ENCODE results near the gene TBC1D4. TPM values are rescaled to one million over a fixed set of nuclear protein-coding genes. Genes with fewer than 3 reads are reported as not detected.

Gene TBC1D4
- total RNA-seq, 1 donor from 2014 or later, result 26.1 TPM

DNA sequence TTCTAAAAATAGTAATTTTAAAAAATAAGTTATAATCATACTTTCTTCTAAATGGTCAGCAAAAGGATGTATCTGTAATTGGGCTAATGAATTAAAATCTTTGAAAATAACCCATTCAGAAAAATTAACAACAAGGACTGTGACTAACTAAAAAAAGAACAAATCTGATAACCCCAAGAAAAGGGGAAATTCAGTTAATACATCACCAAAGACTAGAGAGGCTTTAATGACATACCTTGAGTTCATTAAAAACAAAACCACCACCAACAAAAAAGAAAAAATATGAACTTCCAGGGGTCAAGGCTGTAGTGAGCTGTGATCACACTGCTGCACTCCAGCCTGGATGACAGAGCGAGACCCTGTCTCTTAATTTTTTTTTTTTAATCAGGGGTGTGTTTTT lies 121.8 kb downstream of the TBC1D4 start:
- TF ChIP-seq, protein P1, sequence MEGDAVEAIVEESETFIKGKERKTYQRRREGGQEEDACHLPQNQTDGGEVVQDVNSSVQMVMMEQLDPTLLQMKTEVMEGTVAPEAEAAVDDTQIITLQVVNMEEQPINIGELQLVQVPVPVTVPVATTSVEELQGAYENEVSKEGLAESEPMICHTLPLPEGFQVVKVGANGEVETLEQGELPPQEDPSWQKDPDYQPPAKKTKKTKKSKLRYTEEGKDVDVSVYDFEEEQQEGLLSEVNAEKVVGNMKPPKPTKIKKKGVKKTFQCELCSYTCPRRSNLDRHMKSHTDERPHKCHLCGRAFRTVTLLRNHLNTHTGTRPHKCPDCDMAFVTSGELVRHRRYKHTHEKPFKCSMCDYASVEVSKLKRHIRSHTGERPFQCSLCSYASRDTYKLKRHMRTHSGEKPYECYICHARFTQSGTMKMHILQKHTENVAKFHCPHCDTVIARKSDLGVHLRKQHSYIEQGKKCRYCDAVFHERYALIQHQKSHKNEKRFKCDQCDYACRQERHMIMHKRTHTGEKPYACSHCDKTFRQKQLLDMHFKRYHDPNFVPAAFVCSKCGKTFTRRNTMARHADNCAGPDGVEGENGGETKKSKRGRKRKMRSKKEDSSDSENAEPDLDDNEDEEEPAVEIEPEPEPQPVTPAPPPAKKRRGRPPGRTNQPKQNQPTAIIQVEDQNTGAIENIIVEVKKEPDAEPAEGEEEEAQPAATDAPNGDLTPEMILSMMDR (IDR thresholded peaks at IDR 0.05), result no peak
- Histone ChIP-seq H3K4me1 (no peaks in the 10 kb centered on the region), H3K36me3 (peaks cover 8% of the 10 kb centered on the region), H3K4me3 (no peak overlapping the region), H3K27ac (no peak overlapping the region), H3K9me3 (no peaks in the 10 kb centered on the region), H3K27me3 (no peaks in the 10 kb centered on the region)
- no peak for ATAC-seq
- DNase-seq, result no peak
- intact Hi-C loops (cut with DNase I), result no loop called here

DNA sequence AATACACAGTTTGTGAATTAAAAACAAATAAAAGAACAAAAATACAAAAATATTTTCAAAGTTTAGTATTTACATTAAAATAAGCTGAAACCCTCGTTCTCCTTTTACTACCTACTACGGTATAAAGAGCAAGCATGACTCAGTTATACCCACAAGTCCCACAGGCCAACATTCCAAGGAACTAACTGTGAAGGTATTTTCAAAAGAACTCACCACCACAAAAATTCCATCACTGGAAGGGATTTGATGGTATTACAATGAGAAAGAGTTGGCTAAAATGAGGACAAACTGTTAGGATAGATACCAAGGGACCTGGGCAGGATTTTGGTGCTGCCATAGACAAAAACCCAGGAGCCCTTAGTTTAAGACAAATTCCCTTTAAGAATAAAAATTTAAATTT lies 122.7 kb downstream of the TBC1D4 start:
- intact Hi-C loops (cut with DNase I), result no loop called here
- TF ChIP-seq, protein P1 (IDR thresholded peaks at IDR 0.05), result no peak
- no peaks in the 10 kb centered on the region for H3K9me3 ChIP-seq
- no peaks in the 10 kb centered on the region for H3K27me3 ChIP-seq
- no peaks in the 10 kb centered on the region for H3K4me1 ChIP-seq
- ATAC-seq, result no peak
- no peak overlapping the region for H3K27ac ChIP-seq
- peaks cover 8% of the 10 kb centered on the region for H3K36me3 ChIP-seq
- H3K4me3 ChIP-seq, result no peak overlapping the region
- DNase-seq, result no peak

DNA sequence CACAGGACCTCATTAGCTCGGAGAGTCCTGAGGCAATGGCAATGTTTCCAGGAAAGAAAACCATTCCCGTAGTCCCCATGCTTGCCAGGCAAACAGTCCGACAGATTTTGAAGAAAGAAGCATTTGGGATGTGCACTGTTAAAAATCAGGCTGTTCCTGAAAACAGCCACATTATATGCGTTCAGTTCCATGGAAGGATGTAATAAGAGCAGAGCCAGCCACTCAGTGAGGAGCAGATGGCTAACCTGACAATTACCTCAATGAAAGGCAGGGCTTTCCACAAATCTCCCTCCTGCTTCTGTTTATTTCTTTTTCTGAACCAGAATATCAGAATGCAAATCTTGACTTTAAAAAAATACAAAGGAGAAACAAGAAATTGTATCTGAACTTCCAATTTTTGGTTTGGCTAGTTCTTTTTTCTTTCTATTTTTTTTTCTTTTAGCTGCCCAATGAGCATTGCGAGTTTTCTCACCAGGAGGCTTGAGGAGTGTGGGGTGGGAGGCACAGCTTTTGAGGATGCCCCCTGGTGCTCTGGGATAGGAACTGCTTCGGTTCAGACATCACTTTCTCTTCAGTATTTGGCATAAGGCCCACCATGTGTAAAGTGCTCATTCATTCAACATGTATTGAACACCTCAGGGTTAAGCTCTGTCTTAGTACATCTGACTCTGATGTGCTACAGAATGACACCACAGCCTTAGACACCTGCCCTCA lies 124.2 kb downstream of the TBC1D4 start:
- H3K36me3 ChIP-seq, result peaks cover 8% of the 10 kb centered on the region
- DNase-seq (peak; percentile 58), ATAC-seq (peak; percentile 88)
- H3K9me3 ChIP-seq, result no peaks in the 10 kb centered on the region
- no peaks in the 10 kb centered on the region for H3K27me3 ChIP-seq
- no peak overlapping the region for H3K4me3 ChIP-seq
- TF ChIP-seq, protein P1 (IDR thresholded peaks at IDR 0.05), result peak; percentile 50
- no peaks in the 10 kb centered on the region for H3K4me1 ChIP-seq
- H3K27ac ChIP-seq, result no peak overlapping the region
- intact Hi-C loops (cut with DNase I), result no loop called here

DNA sequence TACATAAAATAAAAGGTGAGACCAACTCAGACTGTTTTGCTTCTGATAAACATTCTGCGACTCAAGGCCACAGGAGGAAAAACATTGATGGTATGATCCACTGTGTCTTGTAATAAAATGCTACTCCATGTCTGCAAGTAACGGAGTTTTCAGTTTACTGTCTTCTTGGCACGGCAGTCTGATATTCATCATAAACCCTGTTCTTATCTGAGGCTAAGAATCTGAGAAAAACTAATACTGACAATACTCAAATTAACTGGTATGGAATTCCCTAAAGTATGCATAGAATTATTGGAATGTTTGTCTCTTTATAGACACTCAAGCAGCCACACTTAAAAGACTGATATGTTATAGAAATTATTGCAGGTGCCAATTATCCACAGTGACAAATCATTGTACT lies 125.5 kb downstream of the TBC1D4 start:
- DNase-seq, result no peak
- Histone ChIP-seq H3K27me3 (no peaks in the 10 kb centered on the region), H3K4me1 (no peaks in the 10 kb centered on the region), H3K36me3 (peaks cover 8% of the 10 kb centered on the region), H3K4me3 (no peak overlapping the region), H3K27ac (no peak overlapping the region), H3K9me3 (no peaks in the 10 kb centered on the region)
- no peak for ATAC-seq
- TF ChIP-seq, protein P1 (IDR thresholded peaks at IDR 0.05), result no peak
- intact Hi-C loops (cut with DNase I), result no loop called here

DNA sequence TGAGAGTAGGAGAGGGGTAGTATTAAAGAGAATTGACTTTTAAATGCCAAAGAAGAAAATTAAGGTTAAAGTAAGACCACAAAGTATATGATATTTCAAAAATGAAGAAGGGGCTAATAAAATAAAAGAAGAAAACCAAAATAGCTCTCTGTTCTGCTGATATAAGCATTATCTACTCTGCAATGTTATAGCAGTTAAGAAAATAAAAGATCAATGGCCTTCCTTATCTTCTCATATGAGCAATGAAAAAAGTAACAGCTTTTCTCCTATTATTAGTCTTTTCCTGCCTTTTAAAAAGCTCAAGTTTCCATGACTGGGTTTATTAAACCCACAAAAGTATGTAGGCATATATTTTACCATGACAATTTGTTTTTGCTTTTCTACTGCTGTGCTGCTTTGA lies 126.4 kb downstream of the TBC1D4 start:
- DNase-seq, result no peak
- H3K27me3 ChIP-seq, result no peaks in the 10 kb centered on the region
- no peaks in the 10 kb centered on the region for H3K9me3 ChIP-seq
- no peak for ATAC-seq
- H3K4me1 ChIP-seq, result no peaks in the 10 kb centered on the region
- intact Hi-C loops (cut with DNase I), result no loop called here
- TF ChIP-seq, protein P1 (IDR thresholded peaks at IDR 0.05), result no peak
- H3K36me3 ChIP-seq, result peaks cover 8% of the 10 kb centered on the region
- H3K4me3 ChIP-seq, result no peak overlapping the region
- no peak overlapping the region for H3K27ac ChIP-seq

DNA sequence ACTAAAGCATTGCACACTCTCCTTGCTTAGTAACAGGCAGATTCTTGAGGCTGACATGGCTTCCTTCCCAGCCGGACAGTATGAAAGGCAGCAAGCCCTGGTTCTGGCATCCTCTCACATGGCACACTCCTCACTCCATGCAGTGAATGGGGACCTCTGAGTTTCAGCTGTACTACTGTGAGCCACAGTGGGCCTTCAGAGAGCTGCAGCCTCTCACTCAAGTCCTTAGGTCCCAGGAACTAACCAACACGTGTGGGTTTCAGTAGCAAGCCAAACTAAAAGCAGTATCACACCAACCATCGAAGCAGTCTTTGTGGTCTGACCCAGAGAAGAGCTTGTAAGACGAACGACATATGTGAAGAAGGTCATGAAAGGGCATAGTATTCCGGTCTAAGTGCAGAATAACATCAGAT lies 128.2 kb downstream of the TBC1D4 start:
- H3K36me3 ChIP-seq, result peaks cover 8% of the 10 kb centered on the region
- no peaks in the 10 kb centered on the region for H3K9me3 ChIP-seq
- H3K4me1 ChIP-seq, result no peaks in the 10 kb centered on the region
- DNase-seq (no peak), ATAC-seq (no peak)
- H3K27ac ChIP-seq, result no peak overlapping the region
- no peak overlapping the region for H3K4me3 ChIP-seq
- H3K27me3 ChIP-seq, result no peaks in the 10 kb centered on the region
- TF ChIP-seq, protein P1 (IDR thresholded peaks at IDR 0.05), result no peak
- intact Hi-C loops (cut with DNase I), result no loop called here
